H7 (cell line): ENCODE data around the gene ALLC. TPM values are rescaled to one million over a fixed set of nuclear protein-coding genes. Genes with fewer than 3 reads are reported as not detected.
"Not testable (repeated sequence)": the region's sequence is repeated elsewhere in the genome, so short reads cannot be mapped to it uniquely, and the experiment has no call there.

Source experiments
- DNase-seq: peaks from one replicate; pipeline ENCODE4 v3.0.0; 2012
- H3K27me3 ChIP-seq: 2 replicates; pipeline ENCODE4 v1.6.0; 2011; ENCODE audit warnings: mild to moderate bottlenecking, low read length; ENCODE audit not compliant: control insufficient read depth, insufficient read depth
- H3K36me3 ChIP-seq: replicated peaks from 2 replicates; pipeline ENCODE4 v1.5.1; 2011; ENCODE audit warnings: low read length; ENCODE audit not compliant: control insufficient read depth, insufficient read depth
- H3K4me3 ChIP-seq: 2 replicates; pipeline ENCODE4 v1.5.1; 2011; ENCODE audit warnings: low read depth, mild to moderate bottlenecking, control low read depth, low read length, moderate library complexity; ENCODE audit not compliant: insufficient read depth
- total RNA-seq: library from RNA; depleted of rRNA; stranded (reverse); fragments of >200 nt; shearing (Covaris generic); gene quantifications from 2 replicates; pipeline ENCODE4 v1.2.3, GENCODE V29; 2014; rRNA removed

The ALLC gene
- not detected in 2 replicates for total RNA-seq

DNA sequence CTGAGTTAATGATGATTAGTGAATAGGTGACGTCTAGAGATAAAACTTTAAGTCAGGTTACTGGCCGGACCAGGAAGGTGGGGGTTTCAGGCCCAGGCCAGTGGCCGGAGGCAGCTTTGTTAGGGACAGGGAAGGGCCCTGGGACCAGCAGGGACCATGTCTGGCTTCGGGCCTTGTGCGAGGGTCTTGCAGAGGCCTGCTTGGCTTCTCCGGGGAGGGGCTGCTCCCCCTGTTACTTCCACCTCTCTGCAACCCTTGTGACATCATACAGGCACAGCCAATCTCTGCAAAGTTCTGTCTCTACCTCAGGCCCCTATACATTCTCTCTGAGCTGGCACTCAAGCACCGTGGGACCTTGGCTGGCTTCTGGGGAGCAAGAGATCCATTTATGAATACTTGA, at the start of gene ALLC:
TSS of gene ALLC (plus strand) at position 320 of the 400 bp plus-strand sequence. CDS start 12,958 bp downstream, outside the sequence.
- no peak for DNase-seq
- H3K36me3 ChIP-seq, result no peaks in the 10 kb centered on the region

DNA sequence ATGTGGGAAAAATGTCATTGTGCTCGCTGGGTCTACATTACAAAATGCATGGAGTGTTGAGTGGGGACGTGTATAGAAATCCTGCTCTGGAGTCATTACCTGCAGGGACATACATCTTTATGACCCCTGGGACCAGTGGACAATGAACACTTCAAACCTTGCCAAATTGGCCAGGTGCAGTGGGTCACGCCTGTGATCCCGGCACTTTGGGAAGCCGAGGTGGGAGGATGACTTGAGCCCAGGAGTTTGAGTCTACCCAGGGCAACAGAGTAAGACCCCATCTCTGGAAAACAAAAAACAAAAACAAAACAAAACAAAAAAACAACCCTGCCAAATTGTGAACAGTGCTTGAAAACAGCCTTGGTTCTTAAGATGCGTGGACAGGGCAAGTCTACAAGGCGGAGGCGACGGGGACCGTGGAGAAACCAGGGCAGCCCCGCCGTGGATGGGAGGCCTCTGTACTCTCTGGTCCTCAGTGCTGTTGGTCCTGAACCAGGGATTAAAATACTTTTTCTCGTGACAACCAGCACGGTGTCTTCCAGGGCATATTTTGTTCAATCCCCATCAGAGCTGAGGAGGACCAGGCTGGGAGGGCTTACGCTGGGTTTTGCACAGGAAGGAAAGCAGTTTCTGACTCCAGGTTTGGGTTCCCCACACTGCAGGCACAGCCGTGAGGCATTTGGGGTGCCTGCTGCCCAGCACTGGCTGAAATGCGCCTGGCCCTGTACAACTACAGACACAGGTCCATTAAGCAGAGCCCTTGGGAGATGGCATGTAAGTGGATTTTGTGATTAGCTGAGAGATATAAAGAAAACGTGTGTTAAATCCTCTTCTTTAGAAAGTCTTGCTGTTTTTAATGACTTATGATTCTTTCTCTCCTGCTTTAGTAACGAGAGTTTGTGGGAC, 49.4 kb upstream of the ALLC start:
- DNase-seq, result peak; percentile 29
- Histone ChIP-seq H3K4me3 (no peak overlapping the region), H3K36me3 (no peaks in the 10 kb centered on the region), H3K27me3 (no peaks in the 10 kb centered on the region)

More for the DNA sequence above, at the start of gene ALLC:
- no peaks in the 10 kb centered on the region; the same call in 1 of the 2 replicates for H3K27me3 ChIP-seq
- H3K4me3 ChIP-seq, result no peak within 1 kb of the TSS

DNA sequence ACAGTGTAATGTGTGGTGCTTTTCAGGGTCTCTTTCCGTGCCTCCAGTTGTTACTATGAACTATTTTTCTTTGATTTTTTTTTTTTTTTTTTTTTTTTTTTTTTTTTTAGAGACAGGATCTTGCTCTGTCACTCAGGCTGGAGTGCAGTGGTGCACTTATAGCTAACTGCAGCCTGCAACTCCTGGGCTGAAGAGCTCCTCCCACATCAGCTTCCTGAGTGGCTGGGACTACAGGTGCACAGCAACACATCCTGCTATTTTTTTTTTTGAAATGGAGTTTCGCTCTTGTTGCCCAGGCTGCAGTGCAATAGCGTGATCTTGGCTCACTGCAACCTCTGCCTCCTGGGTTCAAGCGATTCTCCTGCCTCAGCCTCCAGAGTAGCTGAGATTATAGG, 48.7 kb upstream of the ALLC start:
- not testable (repeated sequence) for H3K36me3 ChIP-seq, DNase-seq, H3K27me3 ChIP-seq, H3K4me3 ChIP-seq

DNA sequence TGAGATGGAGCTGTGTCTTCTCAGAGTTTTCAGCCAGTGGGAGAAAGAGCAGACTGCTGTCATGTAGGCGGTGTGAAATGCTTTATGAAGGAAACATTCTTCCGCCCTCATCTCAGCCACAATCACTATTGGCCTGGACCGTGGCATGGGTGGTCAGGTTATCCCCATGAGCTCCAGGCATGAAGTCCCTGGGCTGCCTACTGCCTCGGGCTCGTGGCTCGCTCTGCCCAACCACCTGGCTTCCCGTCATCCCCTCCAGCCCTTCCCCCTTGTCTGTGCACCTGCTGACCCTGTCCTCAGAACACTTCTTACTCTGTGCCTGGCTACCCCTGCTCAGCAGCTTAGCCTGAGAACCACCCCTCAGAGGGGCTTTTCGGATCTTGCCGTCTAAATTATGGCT, 47.6 kb upstream of the ALLC start:
- no peaks in the 10 kb centered on the region for H3K27me3 ChIP-seq
- H3K4me3 ChIP-seq, result no peak overlapping the region
- H3K36me3 ChIP-seq, result no peaks in the 10 kb centered on the region
- peak; percentile 38 for DNase-seq

DNA sequence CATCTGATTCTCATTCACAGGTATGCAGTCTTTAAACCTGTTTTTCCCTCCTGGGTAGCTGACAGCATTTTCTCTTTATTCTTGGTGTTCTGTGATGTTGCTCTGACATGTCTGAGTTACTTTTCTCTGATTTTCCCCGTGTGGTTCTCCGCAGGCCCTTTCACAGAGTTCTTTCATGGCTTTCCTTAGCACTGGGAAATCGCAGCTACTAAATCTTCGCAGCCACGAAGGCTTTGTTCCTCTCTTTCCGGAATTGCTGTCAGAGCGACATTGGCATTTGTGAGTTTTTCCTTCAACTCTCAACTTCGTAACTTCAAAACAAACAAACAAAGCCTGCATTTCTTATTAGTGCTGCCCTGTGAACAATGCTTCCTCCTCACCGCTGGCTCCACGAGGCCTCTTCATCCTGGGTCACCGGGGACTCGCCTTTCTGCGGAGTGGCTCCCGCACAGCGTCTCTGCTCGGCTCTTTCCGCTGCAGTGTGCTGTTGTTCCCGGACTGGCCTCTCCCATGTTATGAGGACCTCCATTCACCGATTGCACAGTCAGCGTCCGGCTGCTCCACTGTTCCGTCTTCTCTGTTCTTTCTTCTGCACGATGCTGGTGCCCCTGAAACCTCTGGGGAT, 47.0 kb upstream of the ALLC start:
- peak; percentile 46 for DNase-seq
- H3K4me3 ChIP-seq, result no peak overlapping the region
- no peaks in the 10 kb centered on the region for H3K27me3 ChIP-seq
- no peaks in the 10 kb centered on the region for H3K36me3 ChIP-seq

DNA sequence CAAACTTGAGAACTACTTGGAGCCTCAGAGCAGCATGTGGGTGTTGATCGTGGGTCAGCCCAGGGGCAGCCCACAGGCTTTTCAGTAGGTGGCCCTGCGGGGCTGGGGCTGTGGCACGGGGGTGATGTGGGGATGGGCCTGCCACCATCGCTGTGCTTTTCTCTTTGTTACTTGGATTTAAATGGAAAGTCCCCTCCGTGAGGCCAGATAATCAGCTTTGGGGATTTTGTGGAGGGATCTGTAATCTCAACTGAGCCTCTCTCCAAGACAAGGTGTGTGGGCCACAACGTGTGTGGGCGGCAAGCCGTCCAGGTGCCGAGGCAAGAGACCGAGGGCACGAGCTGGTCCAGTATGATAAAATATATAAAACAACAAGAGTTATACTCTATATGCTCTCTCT, 46.4 kb upstream of the ALLC start:
- Histone ChIP-seq H3K36me3 (no peaks in the 10 kb centered on the region), H3K27me3 (no peaks in the 10 kb centered on the region), H3K4me3 (no peak overlapping the region)
- peak; percentile 52 for DNase-seq

DNA sequence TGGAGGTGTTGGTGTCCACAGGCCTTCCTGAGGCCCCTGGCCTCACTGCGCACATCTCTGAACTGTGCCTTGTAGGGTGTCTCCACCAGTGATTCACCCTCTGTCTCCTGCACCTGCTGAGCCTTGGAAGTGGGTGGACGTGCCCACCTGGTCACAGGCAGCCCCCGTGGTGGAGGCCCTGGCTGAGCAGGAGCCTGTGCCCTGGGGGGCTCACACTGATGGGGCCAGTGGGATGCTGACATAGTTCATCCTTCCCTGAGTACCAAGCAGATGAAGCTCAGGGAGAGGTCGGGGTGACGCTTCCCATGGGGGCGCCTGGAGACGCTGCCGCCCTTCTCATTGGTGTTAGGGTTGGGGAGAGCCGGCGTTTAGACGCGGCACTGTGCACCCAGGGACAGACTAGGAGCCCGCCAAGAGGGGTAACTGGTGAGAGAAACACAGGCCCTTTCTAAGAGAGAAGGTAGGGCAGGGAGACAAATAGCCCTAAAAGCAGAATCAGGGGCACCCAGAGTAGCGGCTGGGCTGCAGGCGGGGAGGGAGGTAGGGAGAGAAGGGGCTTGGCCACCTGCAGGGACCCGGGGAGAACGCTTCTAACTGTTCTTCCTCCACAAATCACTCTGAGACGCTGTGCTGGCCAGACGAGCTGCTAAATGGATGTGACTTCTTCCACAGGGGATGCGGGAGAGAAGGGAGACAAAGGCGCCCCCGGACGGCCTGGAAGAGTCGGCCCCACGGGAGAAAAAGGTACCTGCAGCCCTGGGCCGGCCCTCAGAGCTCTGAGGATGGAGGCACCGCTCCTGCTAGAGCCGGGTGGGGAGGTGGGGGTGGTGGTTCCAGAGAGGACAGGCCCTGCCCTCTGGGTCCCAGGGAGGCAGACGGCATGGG, 45.1 kb upstream of the ALLC start:
- H3K27me3 ChIP-seq, result no peaks in the 10 kb centered on the region
- H3K4me3 ChIP-seq, result no peak overlapping the region
- DNase-seq, result peak; percentile 31
- H3K36me3 ChIP-seq, result no peaks in the 10 kb centered on the region

DNA sequence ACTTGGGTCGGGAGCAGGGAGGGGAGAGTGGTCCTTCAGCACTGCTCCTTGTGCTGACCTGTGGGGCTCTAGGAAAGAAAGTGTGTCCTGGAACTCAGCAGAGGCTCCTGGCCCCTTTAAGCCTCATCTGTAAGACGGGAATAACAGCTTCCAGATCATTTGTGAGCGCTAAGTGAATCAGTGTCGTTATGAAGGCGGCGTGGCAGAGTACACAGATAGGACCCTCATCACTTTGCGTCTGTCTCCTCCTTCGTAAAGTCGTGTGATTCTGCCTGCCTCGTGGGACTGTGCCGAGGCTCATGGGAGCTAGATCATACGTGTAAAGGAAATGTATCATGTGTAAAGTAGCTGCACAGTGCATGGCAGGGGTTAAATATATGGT, 44.5 kb upstream of the ALLC start:
- peak; percentile 6 for DNase-seq
- no peak overlapping the region for H3K4me3 ChIP-seq
- H3K27me3 ChIP-seq, result no peaks in the 10 kb centered on the region
- H3K36me3 ChIP-seq, result no peaks in the 10 kb centered on the region

DNA sequence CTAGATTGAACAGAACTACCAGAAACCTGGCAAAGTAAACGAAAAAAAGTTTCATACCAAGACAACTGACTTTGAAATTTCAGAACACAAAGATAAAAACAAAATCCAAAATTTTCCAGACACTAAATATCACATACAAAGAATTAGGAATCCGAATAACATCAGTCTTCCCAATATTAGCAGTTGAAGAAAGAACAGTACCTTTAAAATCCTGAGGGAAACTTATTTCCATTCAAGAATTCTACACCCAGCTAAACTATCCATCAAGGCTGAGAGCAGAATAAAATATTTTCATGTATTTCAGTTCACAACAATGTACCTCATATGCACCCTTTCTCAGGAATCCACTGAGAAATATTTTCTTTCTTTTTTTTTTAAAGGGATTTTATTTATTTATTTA, 43.3 kb upstream of the ALLC start:
- H3K27me3 ChIP-seq, DNase-seq, H3K36me3 ChIP-seq, H3K4me3 ChIP-seq: not testable (repeated sequence)

DNA sequence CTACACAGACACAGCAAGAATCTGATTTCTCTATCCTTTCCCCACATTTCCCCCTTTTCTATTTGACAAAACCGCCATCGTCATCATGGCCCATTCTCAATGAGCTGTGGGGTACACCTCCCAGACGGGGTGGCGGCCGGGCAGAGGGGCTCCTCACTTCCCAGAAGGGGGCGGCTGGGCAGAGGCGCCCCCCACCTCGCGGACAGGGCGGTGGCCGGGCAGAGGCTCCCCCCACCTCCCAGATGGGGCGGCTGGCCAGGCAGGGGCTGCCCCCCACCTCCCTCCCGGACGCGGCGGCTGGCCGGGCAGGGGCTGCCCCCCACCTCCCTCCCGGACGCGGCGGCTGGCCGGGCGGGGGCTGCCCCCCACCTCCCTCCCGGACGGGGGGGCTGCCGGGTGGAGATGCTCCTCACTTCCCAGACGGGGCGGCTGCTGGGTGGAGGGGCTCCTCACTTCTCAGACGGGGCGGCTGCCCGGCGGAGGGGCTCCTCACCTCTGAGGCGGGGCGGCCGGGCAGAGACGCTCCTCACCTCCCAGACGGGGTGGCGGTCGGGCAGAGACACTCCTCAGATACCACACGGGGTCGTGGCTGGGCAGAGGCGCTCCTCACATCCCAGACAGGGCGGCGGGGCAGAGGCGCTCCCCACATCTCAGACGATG, 42.3 kb upstream of the ALLC start:
- not testable (repeated sequence) for H3K36me3 ChIP-seq, H3K4me3 ChIP-seq, DNase-seq, H3K27me3 ChIP-seq

DNA sequence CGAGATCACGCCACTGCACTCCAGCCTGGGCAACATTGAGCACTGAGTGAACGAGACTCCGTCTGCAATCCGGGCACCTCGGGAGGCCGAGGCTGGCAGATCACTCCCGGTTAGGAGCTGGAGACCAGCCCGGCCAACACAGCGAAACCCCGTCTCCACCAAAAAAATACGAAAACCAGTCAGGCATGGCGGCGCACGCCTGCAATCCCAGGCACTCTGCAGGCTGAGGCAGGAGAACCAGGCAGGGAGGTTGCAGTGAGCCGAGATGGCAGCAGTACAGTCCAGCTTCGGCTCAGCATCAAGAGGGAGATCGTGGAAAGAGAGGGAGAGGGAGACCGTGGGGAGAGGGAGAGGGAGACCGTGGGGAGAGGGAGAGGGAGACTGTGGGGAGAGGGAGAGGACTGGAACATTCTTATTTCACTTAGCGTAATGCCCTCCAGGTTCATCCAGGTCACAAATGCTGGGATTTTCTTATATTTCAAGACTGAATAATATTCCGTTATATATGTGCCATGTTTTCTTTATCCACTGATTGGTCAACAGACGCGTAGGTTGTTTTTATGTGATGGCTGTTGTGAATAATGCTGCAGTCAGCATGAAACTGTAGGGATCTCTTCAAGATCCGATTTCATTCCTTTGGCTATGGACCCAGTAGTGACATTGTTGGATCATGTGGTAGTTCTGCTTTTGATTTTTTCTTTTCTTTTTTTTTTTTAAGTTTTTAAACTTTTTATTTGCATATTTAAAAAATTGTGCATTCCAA, 41.4 kb upstream of the ALLC start:
- not testable (repeated sequence) for H3K27me3 ChIP-seq, H3K36me3 ChIP-seq, H3K4me3 ChIP-seq, DNase-seq

DNA sequence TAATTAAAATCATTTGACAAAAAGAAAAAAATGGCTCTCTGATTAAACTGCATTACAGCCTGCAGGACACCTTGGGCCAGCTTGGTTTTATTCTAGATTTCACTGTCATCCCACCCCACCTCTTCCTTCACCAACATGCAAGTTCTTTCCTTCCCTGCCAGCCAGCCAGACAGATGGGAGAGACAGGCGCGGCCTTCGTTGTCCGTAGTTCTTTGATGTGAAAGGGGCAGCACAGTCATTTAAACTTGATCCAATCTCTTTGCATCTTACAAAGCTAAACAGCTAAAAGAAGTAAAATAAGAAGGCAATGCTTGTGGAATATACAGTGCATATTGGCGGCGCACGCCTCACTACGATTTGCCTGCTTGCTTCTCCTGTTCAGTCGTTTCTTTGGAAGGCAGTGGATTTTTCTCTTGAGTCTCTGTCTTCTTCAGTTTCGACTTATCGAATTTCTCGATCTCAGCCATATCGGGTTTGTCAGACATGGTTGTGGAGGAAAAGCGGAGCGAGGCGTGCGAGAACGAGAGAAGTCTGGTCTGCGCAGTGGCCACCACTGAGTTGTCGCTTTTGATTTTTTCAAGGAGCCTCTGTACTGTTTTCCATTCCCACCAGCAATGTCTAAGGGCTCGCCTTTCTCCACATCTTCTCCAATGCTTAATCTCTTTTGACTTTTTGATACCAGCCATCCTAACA, 40.7 kb upstream of the ALLC start:
- H3K36me3 ChIP-seq, result no peaks in the 10 kb centered on the region
- no peaks in the 10 kb centered on the region for H3K27me3 ChIP-seq
- H3K4me3 ChIP-seq, result no peak overlapping the region
- no peak for DNase-seq

GRCh38 chr2:3618367-3618766, 39.6 kb upstream of the ALLC start:
- Histone ChIP-seq H3K27me3 (no peaks in the 10 kb centered on the region), H3K4me3 (no peak overlapping the region), H3K36me3 (no peaks in the 10 kb centered on the region)
- no peak for DNase-seq
